ENCODE data around the gene NXPH1. TPM values are rescaled to one million over a fixed set of nuclear protein-coding genes. Genes with fewer than 3 reads are reported as not detected.

NXPH1 gene
- total and polyA plus RNA-seq, 2 experiments from 2014 or later: not detected

DNA sequence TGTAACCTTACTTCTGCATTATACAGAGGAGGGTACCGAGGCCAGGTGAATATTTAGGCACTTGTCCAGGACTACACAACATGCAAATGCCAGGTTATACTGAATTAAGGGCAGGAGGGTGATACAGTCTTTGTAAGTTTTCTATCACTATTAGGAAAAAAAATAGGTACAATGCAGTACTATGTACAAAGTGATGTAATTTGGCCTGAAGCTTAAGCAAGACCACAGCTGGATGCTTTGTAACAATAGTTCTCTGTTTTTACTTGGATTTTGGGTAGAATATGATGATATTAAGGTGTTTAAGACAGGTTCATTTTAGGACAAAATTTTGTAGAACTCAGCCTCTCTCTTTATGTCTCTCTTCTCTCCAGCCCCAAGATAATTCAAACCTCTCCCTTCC is 2.8 kb upstream of the NXPH1 start:
- Histone ChIP-seq H3K27me3 (replicated peaks; ENCODE audit: insufficient read depth) (peaks cover 31% of the 10 kb centered on the region), H3K36me3 (ENCODE audit: low read depth) (no peaks in the 10 kb centered on the region), H2AFZ (no peak overlapping the region), H3K9me2 (ENCODE audit: insufficient read depth) (no peaks in the 10 kb centered on the region), H4K20me1 (ENCODE audit: insufficient read depth) (no peaks in the 10 kb centered on the region), H3K79me2 (ENCODE audit: insufficient read depth) (no peaks in the 10 kb centered on the region), H3K9me3 (ENCODE audit: low read depth) (no peaks in the 10 kb centered on the region), H3K9ac (no peak overlapping the region), H3K4me2 (ENCODE audit: unreplicated experiment) (no peak overlapping the region), H3K4me3 (no peak overlapping the region), H3F3A (ENCODE audit: insufficient read depth) (no peaks in the 10 kb centered on the region), H3K4me1 (ENCODE audit: insufficient read depth) (no peaks in the 10 kb centered on the region), H3K27ac (no peak overlapping the region)
- no peak for DNase-seq
- in situ Hi-C loops (cut with MboI): no loop called here
- 20% methylated on average over 1 of the region's 1 CpG for WGBS, 2 experiments (ENCODE audit: low coverage in 1 of 2, low lambda C conversion rate in 2 of 2, missing lambda C conversion rate in 2 of 2)
- TF ChIP-seq EZH2 (IDR thresholded peaks at IDR 0.05; ENCODE audit: insufficient read depth, poor library complexity, severe bottlenecking): no peak
- TF ChIP-seq EZH2phosphoT487 (IDR thresholded peaks at IDR 0.05; ENCODE audit: insufficient read depth, low read depth): no peak

- H3K27ac ChIP-seq: no peak overlapping the region
- in situ Hi-C loops (cut with MboI): no loop called here
- no peak overlapping the region for H3K9ac ChIP-seq
- H3K4me3 ChIP-seq: no peak overlapping the region
- no peaks in the 10 kb centered on the region for H3K4me1 ChIP-seq (ENCODE audit: insufficient read depth)
- WGBS, 2 experiments (ENCODE audit: low coverage in 1 of 2, low lambda C conversion rate in 2 of 2, missing lambda C conversion rate in 2 of 2): 2 to 3% methylated on average over 42 to 46 of the region's 46 CpGs
- no peaks in the 10 kb centered on the region for H3K79me2 ChIP-seq (ENCODE audit: insufficient read depth)
- no peaks in the 10 kb centered on the region for H4K20me1 ChIP-seq (ENCODE audit: insufficient read depth)
- H3K27me3 ChIP-seq (replicated peaks; ENCODE audit: insufficient read depth): peaks cover 52% of the 10 kb centered on the region
- H3K9me2 ChIP-seq (ENCODE audit: insufficient read depth): no peaks in the 10 kb centered on the region
- no peaks in the 10 kb centered on the region for H3K9me3 ChIP-seq (ENCODE audit: low read depth)
- TF ChIP-seq EZH2 (IDR thresholded peaks at IDR 0.05; ENCODE audit: insufficient read depth, poor library complexity, severe bottlenecking) (no peak), EZH2phosphoT487 (IDR thresholded peaks at IDR 0.05; ENCODE audit: insufficient read depth, low read depth) (no peak)
- H3K36me3 ChIP-seq (ENCODE audit: low read depth): no peaks in the 10 kb centered on the region
- no peak for DNase-seq
- no peaks in the 10 kb centered on the region for H3F3A ChIP-seq (ENCODE audit: insufficient read depth)
- H3K4me2 ChIP-seq (ENCODE audit: unreplicated experiment): no peak overlapping the region
- H2AFZ ChIP-seq: no peak overlapping the region
These were observed 1.0 kb downstream of the NXPH1 start for GRCh38 chr7:8434290-8435002.

GRCh38 chr7:8435095-8435494 is 1.7 kb downstream of the NXPH1 start:
- no peak overlapping the region for H2AFZ ChIP-seq
- TF ChIP-seq EZH2phosphoT487 (IDR thresholded peaks at IDR 0.05; ENCODE audit: insufficient read depth, low read depth): no peak
- TF ChIP-seq EZH2 (IDR thresholded peaks at IDR 0.05; ENCODE audit: insufficient read depth, poor library complexity, severe bottlenecking): no peak
- H3K36me3 ChIP-seq (ENCODE audit: low read depth): no peaks in the 10 kb centered on the region
- H3K79me2 ChIP-seq (ENCODE audit: insufficient read depth): no peaks in the 10 kb centered on the region
- H3K4me3 ChIP-seq: no peak overlapping the region
- 5 to 8% methylated on average over 24 to 33 of the region's 33 CpGs for WGBS, 2 experiments (ENCODE audit: low coverage in 1 of 2, low lambda C conversion rate in 2 of 2, missing lambda C conversion rate in 2 of 2)
- H3K9me2 ChIP-seq (ENCODE audit: insufficient read depth): no peaks in the 10 kb centered on the region
- no peaks in the 10 kb centered on the region for H3K9me3 ChIP-seq (ENCODE audit: low read depth)
- H3F3A ChIP-seq (ENCODE audit: insufficient read depth): no peaks in the 10 kb centered on the region
- no peak overlapping the region for H3K27ac ChIP-seq
- H3K4me2 ChIP-seq (ENCODE audit: unreplicated experiment): no peak overlapping the region
- no peaks in the 10 kb centered on the region for H3K4me1 ChIP-seq (ENCODE audit: insufficient read depth)
- no peak overlapping the region for H3K9ac ChIP-seq
- peaks cover 54% of the 10 kb centered on the region for H3K27me3 ChIP-seq (replicated peaks; ENCODE audit: insufficient read depth)
- in situ Hi-C loops (cut with MboI): no loop called here
- no peak for DNase-seq
- no peaks in the 10 kb centered on the region for H4K20me1 ChIP-seq (ENCODE audit: insufficient read depth)

- H3K4me1 ChIP-seq (ENCODE audit: insufficient read depth): no peaks in the 10 kb centered on the region
- H3K27ac ChIP-seq: no peak overlapping the region
- H3K4me3 ChIP-seq: no peak overlapping the region
- WGBS, 2 experiments (ENCODE audit: low coverage in 1 of 2, low lambda C conversion rate in 2 of 2, missing lambda C conversion rate in 2 of 2): 18 to 20% methylated on average over 33 of the region's 33 CpGs
- H4K20me1 ChIP-seq (ENCODE audit: insufficient read depth): no peaks in the 10 kb centered on the region
- no peaks in the 10 kb centered on the region for H3K36me3 ChIP-seq (ENCODE audit: low read depth)
- TF ChIP-seq EZH2 (IDR thresholded peaks at IDR 0.05; ENCODE audit: insufficient read depth, poor library complexity, severe bottlenecking): no peak
- TF ChIP-seq EZH2phosphoT487 (IDR thresholded peaks at IDR 0.05; ENCODE audit: insufficient read depth, low read depth): no peak
- H3K9me3 ChIP-seq (ENCODE audit: low read depth): no peaks in the 10 kb centered on the region
- H3K9me2 ChIP-seq (ENCODE audit: insufficient read depth): no peaks in the 10 kb centered on the region
- no peak for DNase-seq
- H3K79me2 ChIP-seq (ENCODE audit: insufficient read depth): no peaks in the 10 kb centered on the region
- H2AFZ ChIP-seq: no peak overlapping the region
- no peak overlapping the region for H3K4me2 ChIP-seq (ENCODE audit: unreplicated experiment)
- H3K9ac ChIP-seq: no peak overlapping the region
- H3F3A ChIP-seq (ENCODE audit: insufficient read depth): no peaks in the 10 kb centered on the region
- H3K27me3 ChIP-seq (replicated peaks; ENCODE audit: insufficient read depth): peaks cover 59% of the 10 kb centered on the region
- in situ Hi-C loops (cut with MboI): no loop called here
These were observed 2.5 kb downstream of the NXPH1 start for GRCh38 chr7:8435590-8436545.
